MV-4-11 (cell line): Measurements from ENCODE around the gene GRM3.

Experiments
- DNase-seq: peaks from one replicate; lab custom pipeline; 2025; lab: John Stamatoyannopoulos, UW

The GRM3 gene

DNA sequence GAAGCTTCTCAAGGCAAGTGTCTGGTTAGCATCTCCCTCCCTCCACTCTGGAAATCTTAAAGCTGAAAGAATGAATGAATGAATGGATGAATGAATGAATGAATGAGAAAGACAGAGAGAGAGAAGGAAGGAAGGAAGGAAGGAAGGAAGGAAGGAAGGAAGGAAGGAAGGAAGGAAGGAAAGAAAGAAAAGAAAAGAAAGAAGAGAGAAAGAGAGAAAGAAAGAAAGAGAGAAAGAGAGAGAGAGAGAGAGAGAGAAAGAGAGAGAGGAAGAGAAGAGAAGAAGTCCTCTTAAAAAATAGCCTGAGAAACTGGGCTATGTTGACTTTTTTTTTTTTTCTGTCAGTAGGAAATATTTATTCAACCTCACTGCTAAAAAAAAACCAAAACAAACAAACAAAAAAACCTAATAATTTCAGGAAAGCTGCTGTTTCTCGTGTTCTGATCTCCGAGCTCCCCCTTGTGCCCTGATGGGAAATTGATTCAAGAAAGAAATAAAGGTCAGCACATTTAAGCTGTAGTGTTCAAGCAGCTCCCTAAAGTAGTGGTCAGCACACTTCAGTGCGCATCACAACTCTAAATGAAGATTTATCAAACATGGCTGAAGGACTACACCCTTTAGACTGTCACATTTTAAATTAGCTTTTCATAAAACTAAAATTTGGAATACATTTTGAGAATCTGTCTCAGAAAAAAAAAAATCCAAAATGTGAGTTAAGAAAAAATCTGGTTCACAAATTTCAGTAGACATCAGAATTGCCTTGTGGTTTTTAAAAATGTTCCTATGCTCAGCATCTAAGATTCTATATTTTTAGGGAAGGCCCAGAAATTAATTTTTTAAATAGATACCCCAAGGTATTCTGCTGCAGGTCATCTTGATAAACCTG, 261.5 kb downstream of the GRM3 start:
- DNase-seq: no peak

DNA sequence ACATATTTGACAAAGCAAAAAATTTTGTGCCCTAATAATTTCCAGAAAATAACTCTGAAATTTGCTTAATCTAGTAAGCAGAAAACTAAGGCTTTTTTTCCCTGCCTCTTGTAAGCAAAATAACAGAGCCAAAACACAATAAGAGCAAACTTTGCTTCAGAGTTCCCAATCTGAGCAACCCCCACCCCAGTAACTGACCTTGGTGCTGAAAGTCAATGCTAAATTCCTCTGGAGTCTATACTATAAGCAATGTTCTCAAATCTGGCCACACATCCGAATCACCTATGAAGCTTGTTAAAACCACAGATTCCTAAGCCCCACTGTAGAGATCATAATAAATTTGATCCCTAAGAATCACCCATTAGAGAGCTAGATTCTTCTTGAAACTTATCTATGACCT, 265.2 kb downstream of the GRM3 start:
- DNase-seq: no peak

DNA sequence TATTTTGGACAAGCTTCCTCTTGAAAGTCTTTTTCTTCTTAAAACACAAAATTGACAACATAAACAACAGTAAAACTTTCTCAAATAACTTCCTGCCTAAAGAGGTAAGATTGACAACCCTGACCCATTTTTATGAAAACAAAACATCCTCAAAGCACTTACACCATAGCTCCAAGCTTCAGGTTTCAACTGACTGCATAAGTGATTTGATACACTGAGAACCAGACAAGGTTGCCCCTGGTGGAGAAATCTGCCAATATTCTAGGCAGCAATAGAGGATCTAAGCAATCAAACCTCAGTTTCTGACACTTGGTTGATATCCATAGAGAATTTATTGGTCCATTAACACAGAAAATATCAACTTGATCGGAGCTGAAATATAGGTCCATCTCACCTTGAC, 267.9 kb downstream of the GRM3 start:
- no peak for DNase-seq

DNA sequence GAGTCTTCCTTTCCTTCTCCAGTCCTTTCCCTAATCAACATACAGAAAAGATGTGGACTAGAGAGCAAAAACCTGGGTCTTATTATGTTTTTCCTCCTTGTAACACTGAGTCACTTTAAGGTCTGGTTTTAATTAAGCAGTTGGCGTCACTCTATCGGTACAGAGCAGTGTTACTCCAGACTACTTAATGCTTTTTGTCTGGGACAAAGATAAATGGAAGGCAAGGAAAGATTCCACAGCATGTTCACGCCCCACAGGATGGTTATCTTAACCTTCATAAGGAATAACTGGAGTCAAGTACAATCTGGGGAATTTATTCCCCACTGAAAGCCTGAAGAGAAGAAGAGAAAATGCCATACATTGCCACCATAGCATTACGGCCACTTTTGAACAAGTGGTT, 270.0 kb downstream of the GRM3 start:
- DNase-seq: no peak
